MM.1S (cell line): ENCODE data around the gene CTCF.
"Not testable (repeated sequence)": the region's sequence is repeated elsewhere in the genome, so short reads cannot be mapped to it uniquely, and the experiment has no call there.

Experiments used
- DNase-seq: peaks from one replicate; pipeline ENCODE4 v3.0.0-alpha.2; 2015
- H2AFZ ChIP-seq: fragments of 300-600 bp; sonication (generic); 2 replicates; pipeline ENCODE4 v1.6.0; 2016; ENCODE audit warnings: antibody characterized with exemption, low read length
- H3F3A ChIP-seq: fragments of 300-600 bp; sonication (generic); 2 replicates; pipeline ENCODE4 v1.6.1; 2016; ENCODE audit warnings: mild to moderate bottlenecking, antibody characterized with exemption, low read length, moderate library complexity, mixed read lengths; ENCODE audit not compliant: insufficient read depth
- H3K27ac ChIP-seq: fragments of 300-600 bp; sonication (generic); 2 replicates; pipeline ENCODE4 v1.5.1; 2016; ENCODE audit warnings: mild to moderate bottlenecking, low read length
- H3K27me3 ChIP-seq: fragments of 300-600 bp; sonication (generic); replicated peaks from 2 replicates; pipeline ENCODE4 v1.6.0; 2016; ENCODE audit warnings: low read length; ENCODE audit not compliant: insufficient read depth
- H3K36me3 ChIP-seq: fragments of 300-600 bp; sonication (generic); replicated peaks from 2 replicates; pipeline ENCODE4 v1.6.1; 2016; ENCODE audit warnings: mild to moderate bottlenecking, low read length, mixed read lengths; ENCODE audit not compliant: insufficient read depth
- H3K4me1 ChIP-seq: fragments of 300-600 bp; sonication (generic); 2 replicates; pipeline ENCODE4 v1.6.1; 2016; ENCODE audit warnings: low read length, mixed read lengths
- H3K4me2 ChIP-seq: fragments of 300-600 bp; sonication (generic); 2 replicates; pipeline ENCODE4 v1.6.0; 2016; ENCODE audit warnings: low read depth, low read length
- H3K4me3 ChIP-seq: fragments of 300-600 bp; sonication (generic); 2 replicates; pipeline ENCODE4 v1.5.1; 2016; ENCODE audit warnings: low read length, mixed read lengths
- H3K79me2 ChIP-seq: fragments of 300-600 bp; sonication (generic); 2 replicates; pipeline ENCODE4 v1.6.1; 2016; ENCODE audit warnings: mixed run types, low read length, mixed read lengths
- H3K9ac ChIP-seq: fragments of 300-600 bp; sonication (generic); 2 replicates; pipeline ENCODE4 v1.6.1; 2016; ENCODE audit warnings: low read length, mixed read lengths
- H3K9me2 ChIP-seq: fragments of 300-600 bp; sonication (generic); replicated peaks from 2 replicates; pipeline ENCODE4 v1.6.1; 2016; ENCODE audit warnings: mild to moderate bottlenecking, low read length, mixed read lengths; ENCODE audit not compliant: insufficient read depth
- H3K9me3 ChIP-seq: fragments of 300-600 bp; sonication (generic); replicated peaks from 2 replicates; pipeline ENCODE4 v1.6.1; 2016; ENCODE audit warnings: mild to moderate bottlenecking, low read length, mixed read lengths; ENCODE audit not compliant: insufficient read depth
- H4K20me1 ChIP-seq: fragments of 300-600 bp; sonication (generic); 2 replicates; pipeline ENCODE4 v1.6.1; 2016; ENCODE audit warnings: mild to moderate bottlenecking, low read length, moderate library complexity, mixed read lengths; ENCODE audit not compliant: insufficient read depth
- EZH2 ChIP-seq: fragments of 300-600 bp; sonication (generic); optimal IDR thresholded peaks from 2 replicates; pipeline ENCODE3; 2017; ENCODE audit warnings: low read depth, mild to moderate bottlenecking, antibody characterized with exemption, low read length, mixed read lengths
- EZH2phosphoT487 ChIP-seq: fragments of 300-600 bp; sonication (generic); IDR thresholded peaks from 2 replicates; pipeline ENCODE4 v1.6.1; 2018; ENCODE audit warnings: antibody characterized with exemption, low read length
- TF ChIP-seq, protein P1 (sequence below): fragments of 300-600 bp; sonication (generic); IDR thresholded peaks from 2 replicates; pipeline ENCODE4 v1.5.1; 2016; ENCODE audit warnings: antibody characterized with exemption, low read length, mixed read lengths

CTCF gene

DNA sequence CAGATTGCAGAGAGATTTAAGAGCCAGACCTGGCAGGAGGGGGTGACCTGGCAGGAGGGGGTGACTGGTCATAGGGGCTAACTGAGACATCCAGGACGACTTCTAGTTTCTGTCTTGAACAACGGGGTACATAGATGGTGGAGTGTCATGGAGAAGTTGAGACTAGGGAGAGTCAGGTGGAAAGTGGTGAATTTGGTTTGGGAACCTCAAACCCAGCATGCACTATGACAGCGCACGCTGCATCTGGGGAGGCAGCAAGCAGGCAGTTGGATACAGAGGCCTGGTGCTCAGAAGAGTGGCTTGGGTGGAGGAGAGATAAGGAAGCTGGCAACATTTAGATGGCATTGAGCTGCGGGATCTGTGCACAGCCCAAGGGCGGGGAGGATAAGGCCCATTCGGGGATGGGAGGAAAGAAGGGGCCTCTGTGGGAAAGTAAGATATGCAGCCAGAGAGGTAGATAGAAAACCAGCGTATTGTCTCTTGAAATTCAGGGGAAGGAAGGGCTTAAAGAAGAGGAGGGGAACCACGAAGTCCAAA lies 29.2 kb upstream of the CTCF start:
- H2AFZ ChIP-seq: no peak overlapping the region
- TF ChIP-seq EZH2phosphoT487 (no peak), EZH2 (no peak)
- TF ChIP-seq, protein P1, sequence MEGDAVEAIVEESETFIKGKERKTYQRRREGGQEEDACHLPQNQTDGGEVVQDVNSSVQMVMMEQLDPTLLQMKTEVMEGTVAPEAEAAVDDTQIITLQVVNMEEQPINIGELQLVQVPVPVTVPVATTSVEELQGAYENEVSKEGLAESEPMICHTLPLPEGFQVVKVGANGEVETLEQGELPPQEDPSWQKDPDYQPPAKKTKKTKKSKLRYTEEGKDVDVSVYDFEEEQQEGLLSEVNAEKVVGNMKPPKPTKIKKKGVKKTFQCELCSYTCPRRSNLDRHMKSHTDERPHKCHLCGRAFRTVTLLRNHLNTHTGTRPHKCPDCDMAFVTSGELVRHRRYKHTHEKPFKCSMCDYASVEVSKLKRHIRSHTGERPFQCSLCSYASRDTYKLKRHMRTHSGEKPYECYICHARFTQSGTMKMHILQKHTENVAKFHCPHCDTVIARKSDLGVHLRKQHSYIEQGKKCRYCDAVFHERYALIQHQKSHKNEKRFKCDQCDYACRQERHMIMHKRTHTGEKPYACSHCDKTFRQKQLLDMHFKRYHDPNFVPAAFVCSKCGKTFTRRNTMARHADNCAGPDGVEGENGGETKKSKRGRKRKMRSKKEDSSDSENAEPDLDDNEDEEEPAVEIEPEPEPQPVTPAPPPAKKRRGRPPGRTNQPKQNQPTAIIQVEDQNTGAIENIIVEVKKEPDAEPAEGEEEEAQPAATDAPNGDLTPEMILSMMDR: no peak
- H3K4me3 ChIP-seq: no peak overlapping the region
- peaks cover 50% of the 10 kb centered on the region for H3K79me2 ChIP-seq
- H3K9me3 ChIP-seq: no peaks in the 10 kb centered on the region
- H3F3A ChIP-seq: peaks cover 7% of the 10 kb centered on the region; the same call in 1 of the 2 replicates
- DNase-seq: no peak
- no peak overlapping the region for H3K9ac ChIP-seq
- H4K20me1 ChIP-seq: no peaks in the 10 kb centered on the region
- no peaks in the 10 kb centered on the region for H3K27me3 ChIP-seq
- H3K36me3 ChIP-seq: no peaks in the 10 kb centered on the region
- H3K4me2 ChIP-seq: no peak overlapping the region
- peaks cover 10% of the 10 kb centered on the region for H3K4me1 ChIP-seq
- H3K27ac ChIP-seq: no peak overlapping the region
- H3K9me2 ChIP-seq: no peaks in the 10 kb centered on the region

DNA sequence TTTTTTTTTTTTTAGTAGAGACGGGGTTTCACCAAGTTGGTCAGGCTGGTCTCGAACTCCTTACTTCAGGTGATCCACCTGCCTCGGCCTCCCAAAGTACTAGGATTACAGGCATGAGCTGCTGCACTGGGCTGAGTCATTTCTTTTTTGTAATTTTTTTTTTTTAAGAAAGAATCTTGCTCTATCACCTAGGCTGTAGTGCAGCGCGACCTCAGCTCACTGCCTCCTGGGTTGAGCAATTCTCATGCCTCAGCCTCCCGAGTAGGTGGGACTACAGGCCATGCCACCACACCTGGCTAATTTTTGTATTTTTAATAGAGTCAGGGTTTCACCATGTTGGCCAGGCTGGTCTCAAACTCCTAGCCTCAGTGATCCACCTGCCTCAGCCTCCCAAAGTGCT lies 28.3 kb upstream of the CTCF start:
- DNase-seq, H3K27ac ChIP-seq, H3K9me2 ChIP-seq, H3K4me1 ChIP-seq, H3K27me3 ChIP-seq, H3K4me2 ChIP-seq, H4K20me1 ChIP-seq, H3K4me3 ChIP-seq, H3K36me3 ChIP-seq, H3F3A ChIP-seq, H3K9me3 ChIP-seq, H2AFZ ChIP-seq, H3K9ac ChIP-seq: not testable (repeated sequence)
- H3K79me2 ChIP-seq: peaks cover 53% of the 10 kb centered on the region

DNA sequence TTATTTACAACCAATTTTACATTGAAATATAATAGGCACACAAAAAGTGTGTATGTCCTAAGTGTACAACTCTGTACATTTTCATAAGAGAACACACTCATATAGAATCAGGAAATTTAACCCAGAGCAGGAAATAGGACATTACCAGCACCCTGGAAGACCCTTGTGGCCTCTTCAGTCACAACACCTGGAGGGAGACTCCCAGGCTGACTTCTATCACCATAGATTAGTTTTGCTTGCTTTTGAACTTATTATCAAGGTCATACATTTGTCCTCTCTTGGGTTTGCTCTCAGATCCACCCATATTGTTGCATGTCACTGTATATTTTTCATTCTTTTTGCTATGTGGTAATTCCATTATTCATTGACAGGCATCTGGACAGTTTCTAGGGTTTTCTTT lies 27.9 kb upstream of the CTCF start:
- H3K79me2 ChIP-seq: peaks cover 51% of the 10 kb centered on the region
- DNase-seq: no peak
- H3K9ac ChIP-seq: no peak overlapping the region
- peaks cover 10% of the 10 kb centered on the region for H3K4me1 ChIP-seq
- TF ChIP-seq, protein P1: 0 out of 2 replicates have a peak, but pooled peaks have one; percentile 4
- TF ChIP-seq EZH2phosphoT487 (no peak), EZH2 (no peak)
- no peak overlapping the region for H3K4me3 ChIP-seq
- no peaks in the 10 kb centered on the region for H3K27me3 ChIP-seq
- H3K27ac ChIP-seq: no peak overlapping the region
- H3K4me2 ChIP-seq: no peak overlapping the region
- no peaks in the 10 kb centered on the region for H3K9me2 ChIP-seq
- no peak overlapping the region for H2AFZ ChIP-seq
- H3F3A ChIP-seq: peaks cover 12% of the 10 kb centered on the region; the same call in 1 of the 2 replicates
- H3K36me3 ChIP-seq: no peaks in the 10 kb centered on the region
- H3K9me3 ChIP-seq: no peaks in the 10 kb centered on the region
- no peaks in the 10 kb centered on the region for H4K20me1 ChIP-seq

DNA sequence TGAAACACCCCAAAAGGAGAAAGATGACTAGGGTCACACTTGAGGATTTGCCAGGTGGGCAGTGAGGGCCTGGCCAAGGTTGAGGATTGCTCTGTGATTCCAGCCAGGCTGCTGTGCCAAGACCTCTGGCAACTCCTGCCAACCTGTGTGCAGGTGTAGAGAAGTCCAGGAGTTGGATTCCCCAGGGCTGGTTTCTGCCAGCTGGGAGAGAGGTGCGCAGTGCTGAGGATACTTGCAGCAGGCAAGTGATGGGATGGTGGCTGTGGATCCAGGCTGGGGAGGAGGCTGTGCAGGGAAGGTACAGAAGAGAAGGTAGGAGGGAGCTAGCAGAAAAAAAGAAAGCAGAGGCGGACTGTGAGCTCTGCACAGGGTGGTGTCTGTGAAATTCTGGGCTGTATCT lies 27.1 kb upstream of the CTCF start:
- Histone ChIP-seq H3F3A (peaks cover 14% of the 10 kb centered on the region; the same call in 1 of the 2 replicates), H3K27ac (no peak overlapping the region), H3K9me3 (no peaks in the 10 kb centered on the region), H3K27me3 (no peaks in the 10 kb centered on the region), H4K20me1 (no peaks in the 10 kb centered on the region), H3K79me2 (peaks cover 43% of the 10 kb centered on the region), H3K4me2 (no peak overlapping the region), H3K4me1 (peaks cover 10% of the 10 kb centered on the region), H3K9me2 (no peaks in the 10 kb centered on the region), H3K9ac (no peak overlapping the region), H3K36me3 (no peaks in the 10 kb centered on the region), H3K4me3 (no peak overlapping the region), H2AFZ (no peak overlapping the region)
- TF ChIP-seq EZH2phosphoT487 (no peak), EZH2 (no peak)
- TF ChIP-seq, protein P1: no peak
- no peak for DNase-seq
